Muscle of leg (tissue), 11 donors: Measurements from ENCODE around the gene PRKCA. TPM values are rescaled to one million over a fixed set of nuclear protein-coding genes. Genes with fewer than 3 reads are reported as not detected.

Source experiments
- DNase-seq: peaks from one replicate; pipeline ENCODE4 v3.0.0; 2013
- H3K27ac ChIP-seq: one replicate; pipeline ENCODE4 v1.5.1; 2013; ENCODE audit warnings: mild to moderate bottlenecking, low read length, control low read depth
- H3K27me3 ChIP-seq: one replicate; pipeline ENCODE4 v1.6.1; 2013; ENCODE audit warnings: low read length; ENCODE audit not compliant: control insufficient read depth, insufficient read depth
- H3K36me3 ChIP-seq: one replicate; pipeline ENCODE4 v1.6.1; 2013; ENCODE audit warnings: low read length; ENCODE audit not compliant: control insufficient read depth, insufficient read depth
- H3K4me1 ChIP-seq: one replicate; pipeline ENCODE4 v1.6.1; 2013; ENCODE audit warnings: low read length; ENCODE audit not compliant: control insufficient read depth, insufficient read depth
- H3K4me3 ChIP-seq: one replicate; pipeline ENCODE4 v1.5.1; 2013; ENCODE audit warnings: low read length, control low read depth
- H3K9me3 ChIP-seq: replicated peaks from 2 replicates; pipeline ENCODE4 v1.6.1; 2013; ENCODE audit warnings: low read depth, low read length; ENCODE audit not compliant: control insufficient read depth
- WGBS: methylation state at CpG from one replicate; pipeline ENCODE4 v1.1.5; 2013; ENCODE audit warnings: missing lambda C conversion rate; ENCODE audit not compliant: insufficient coverage; 5-methylcytosine and 5-hydroxymethylcytosine counted together
- polyA plus RNA-seq, 8 donors: library from polyadenylated mRNA; unstranded; fragments of 120-200 nt; gene quantifications; one replicate each; pipeline versions ENCODE4 v1.2.1 to v1.2.3, GENCODE V29; 2013; ENCODE audit warnings: inconsistent platforms in 1 of 8, low replicate concordance in 1 of 8; ENCODE audit not compliant: insufficient read length in 8 of 8, insufficient read depth in 1 of 8
- total RNA-seq: library from RNA; stranded (reverse); fragments of 120-200 nt; gene quantifications from one replicate; pipeline ENCODE4 v1.2.4, GENCODE V29; 2013

PRKCA gene
- total and polyA plus RNA-seq, 9 donors = 2.3 to 6.5 (median 3.5) TPM

- Histone ChIP-seq H3K27ac (no peak overlapping the region), H3K9me3 (no peaks in the 10 kb centered on the region), H3K36me3 (no peaks in the 10 kb centered on the region), H3K27me3 (peaks cover 4% of the 10 kb centered on the region), H3K4me1 (peaks cover 13% of the 10 kb centered on the region), H3K4me3 (no peak overlapping the region)
- DNase-seq = no peak
- 58% methylated on average over 4 of the region's 12 CpGs for WGBS
Measured at GRCh38 chr17:66406701-66407644, 104.6 kb downstream of the PRKCA start.

GRCh38 chr17:66407864-66408263 is 105.5 kb downstream of the PRKCA start:
- Histone ChIP-seq H3K27me3 (peaks cover 4% of the 10 kb centered on the region), H3K4me3 (no peak overlapping the region), H3K9me3 (no peaks in the 10 kb centered on the region), H3K4me1 (peaks cover 13% of the 10 kb centered on the region), H3K27ac (no peak overlapping the region), H3K36me3 (no peaks in the 10 kb centered on the region)
- no peak for DNase-seq
- 80% methylated on average over 1 of the region's 4 CpGs for WGBS

- H3K36me3 ChIP-seq = no peaks in the 10 kb centered on the region
- peaks cover 2% of the 10 kb centered on the region for H3K4me1 ChIP-seq
- DNase-seq = no peak
- H3K27ac ChIP-seq = no peak overlapping the region
- no peaks in the 10 kb centered on the region for H3K9me3 ChIP-seq
- H3K4me3 ChIP-seq = no peak overlapping the region
- WGBS = 73% methylated on average over 1 of the region's 6 CpGs
- H3K27me3 ChIP-seq = peaks cover 4% of the 10 kb centered on the region
Measured at GRCh38 chr17:66411520-66411919, 109.1 kb downstream of the PRKCA start.

- no peak for DNase-seq
- Histone ChIP-seq H3K36me3 (no peaks in the 10 kb centered on the region), H3K27me3 (peaks cover 2% of the 10 kb centered on the region), H3K27ac (no peak overlapping the region), H3K9me3 (no peaks in the 10 kb centered on the region), H3K4me3 (no peak overlapping the region), H3K4me1 (no peaks in the 10 kb centered on the region)
- 77% methylated on average over 4 of the region's 8 CpGs for WGBS
Measured at GRCh38 chr17:66412857-66413558, 110.6 kb downstream of the PRKCA start.

- H3K36me3 ChIP-seq = no peaks in the 10 kb centered on the region
- no peak for DNase-seq
- H3K4me1 ChIP-seq = no peaks in the 10 kb centered on the region
- 51% methylated on average over 7 of the region's 13 CpGs for WGBS
- no peaks in the 10 kb centered on the region for H3K9me3 ChIP-seq
- peaks cover 2% of the 10 kb centered on the region for H3K27me3 ChIP-seq
- H3K27ac ChIP-seq = no peak overlapping the region
- H3K4me3 ChIP-seq = no peak overlapping the region
Measured at GRCh38 chr17:66413559-66414520, 111.4 kb downstream of the PRKCA start.

- H3K9me3 ChIP-seq = no peaks in the 10 kb centered on the region
- no peak overlapping the region for H3K4me3 ChIP-seq
- H3K36me3 ChIP-seq = no peaks in the 10 kb centered on the region
- WGBS = no CpG with 5 or more reads among the region's 4 CpGs
- no peak overlapping the region for H3K27ac ChIP-seq
- no peak for DNase-seq
- H3K27me3 ChIP-seq = no peaks in the 10 kb centered on the region
- no peaks in the 10 kb centered on the region for H3K4me1 ChIP-seq
Measured at GRCh38 chr17:66414561-66415175, 112.3 kb downstream of the PRKCA start.

- no peaks in the 10 kb centered on the region for H3K9me3 ChIP-seq
- H3K4me1 ChIP-seq = no peaks in the 10 kb centered on the region
- 80% methylated on average over 1 of the region's 11 CpGs for WGBS
- no peak overlapping the region for H3K27ac ChIP-seq
- DNase-seq = no peak
- H3K36me3 ChIP-seq = no peaks in the 10 kb centered on the region
- no peaks in the 10 kb centered on the region for H3K27me3 ChIP-seq
- H3K4me3 ChIP-seq = no peak overlapping the region
Measured at GRCh38 chr17:66415366-66416206, 113.2 kb downstream of the PRKCA start.

GRCh38 chr17:66416207-66416940 is 114.0 kb downstream of the PRKCA start:
- WGBS = 83% methylated on average over 5 of the region's 12 CpGs
- H3K9me3 ChIP-seq = no peaks in the 10 kb centered on the region
- H3K4me3 ChIP-seq = no peak overlapping the region
- no peaks in the 10 kb centered on the region for H3K27me3 ChIP-seq
- no peaks in the 10 kb centered on the region for H3K36me3 ChIP-seq
- no peak overlapping the region for H3K27ac ChIP-seq
- H3K4me1 ChIP-seq = no peaks in the 10 kb centered on the region
- no peak for DNase-seq
